ENCODE measurements around the gene CCNY. TPM values are rescaled to one million over a fixed set of nuclear protein-coding genes. Genes with fewer than 3 reads are reported as not detected.

Gene CCNY
- total RNA-seq, 1 donor from 2014 or later, result 59.4 TPM

DNA sequence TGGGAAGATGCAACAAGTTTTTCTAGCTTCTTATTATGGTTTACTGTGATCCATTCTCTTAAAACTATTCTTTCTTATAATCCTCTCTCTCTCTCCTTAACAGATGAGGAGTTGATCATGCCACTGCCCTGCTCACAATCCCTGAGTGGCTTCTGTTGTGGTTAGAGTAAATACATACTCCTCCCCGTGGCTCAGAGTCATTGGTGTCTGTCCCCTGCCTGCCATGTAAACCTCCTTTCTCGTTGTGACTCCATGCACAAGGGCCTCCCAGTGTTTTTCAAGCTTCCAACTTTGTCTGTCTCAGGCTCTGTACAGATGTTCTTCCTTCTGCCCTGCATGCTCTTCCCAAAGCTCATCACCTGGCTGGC is 20.4 kb downstream of the CCNY start:
- Mint-ChIP-seq H3K36me3 (ENCODE audit: insufficient read depth) (no peaks in the 10 kb centered on the region), H3K4me3 (ENCODE audit: low read depth) (no peak overlapping the region), H3K27me3 (no peaks in the 10 kb centered on the region), H3K27ac (no peak overlapping the region), H3K4me1 (ENCODE audit: low read depth) (peaks cover 9% of the 10 kb centered on the region), H3K9me3 (ENCODE audit: low read depth) (peaks cover 2% of the 10 kb centered on the region)
- no peak for DNase-seq (ENCODE audit: low spot score, unreplicated experiment)
- TF ChIP-seq, protein P1, sequence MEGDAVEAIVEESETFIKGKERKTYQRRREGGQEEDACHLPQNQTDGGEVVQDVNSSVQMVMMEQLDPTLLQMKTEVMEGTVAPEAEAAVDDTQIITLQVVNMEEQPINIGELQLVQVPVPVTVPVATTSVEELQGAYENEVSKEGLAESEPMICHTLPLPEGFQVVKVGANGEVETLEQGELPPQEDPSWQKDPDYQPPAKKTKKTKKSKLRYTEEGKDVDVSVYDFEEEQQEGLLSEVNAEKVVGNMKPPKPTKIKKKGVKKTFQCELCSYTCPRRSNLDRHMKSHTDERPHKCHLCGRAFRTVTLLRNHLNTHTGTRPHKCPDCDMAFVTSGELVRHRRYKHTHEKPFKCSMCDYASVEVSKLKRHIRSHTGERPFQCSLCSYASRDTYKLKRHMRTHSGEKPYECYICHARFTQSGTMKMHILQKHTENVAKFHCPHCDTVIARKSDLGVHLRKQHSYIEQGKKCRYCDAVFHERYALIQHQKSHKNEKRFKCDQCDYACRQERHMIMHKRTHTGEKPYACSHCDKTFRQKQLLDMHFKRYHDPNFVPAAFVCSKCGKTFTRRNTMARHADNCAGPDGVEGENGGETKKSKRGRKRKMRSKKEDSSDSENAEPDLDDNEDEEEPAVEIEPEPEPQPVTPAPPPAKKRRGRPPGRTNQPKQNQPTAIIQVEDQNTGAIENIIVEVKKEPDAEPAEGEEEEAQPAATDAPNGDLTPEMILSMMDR (IDR thresholded peaks at IDR 0.05; ENCODE audit: unreplicated experiment), result no peak

DNA sequence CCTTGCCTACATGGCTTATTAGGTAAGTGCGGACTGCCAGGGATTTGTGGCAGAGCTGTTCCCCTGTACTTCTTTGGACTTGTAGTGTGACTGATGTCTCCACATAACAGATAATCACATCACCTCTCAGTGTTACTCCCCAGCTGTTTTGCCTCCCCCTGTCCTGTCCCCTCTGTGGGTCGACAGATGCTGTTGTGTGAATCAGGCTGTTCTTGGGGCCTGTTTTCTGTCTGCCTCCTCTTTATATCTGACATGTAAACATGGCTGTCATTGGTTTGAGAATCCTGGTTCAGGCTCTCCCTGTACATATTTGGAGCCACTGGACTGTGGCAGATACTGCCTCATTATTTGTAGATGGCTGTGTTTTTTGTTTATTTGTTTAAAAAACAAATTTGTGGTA is 22.7 kb downstream of the CCNY start:
- H3K27ac Mint-ChIP-seq, result no peak overlapping the region
- H3K9me3 Mint-ChIP-seq (ENCODE audit: low read depth), result peaks cover 4% of the 10 kb centered on the region
- no peaks in the 10 kb centered on the region for H3K27me3 Mint-ChIP-seq
- no peak overlapping the region for H3K4me3 Mint-ChIP-seq (ENCODE audit: low read depth)
- no peak for DNase-seq (ENCODE audit: low spot score, unreplicated experiment)
- TF ChIP-seq, protein P1 (IDR thresholded peaks at IDR 0.05; ENCODE audit: unreplicated experiment), result no peak
- H3K36me3 Mint-ChIP-seq (ENCODE audit: insufficient read depth), result peaks cover 5% of the 10 kb centered on the region
- H3K4me1 Mint-ChIP-seq (ENCODE audit: low read depth), result peaks cover 9% of the 10 kb centered on the region

- H3K4me3 Mint-ChIP-seq (ENCODE audit: low read depth), result no peak overlapping the region
- no peak overlapping the region for H3K27ac Mint-ChIP-seq
Observed at GRCh38 chr10:35359873-35360272, 23.6 kb downstream of the CCNY start.

DNA sequence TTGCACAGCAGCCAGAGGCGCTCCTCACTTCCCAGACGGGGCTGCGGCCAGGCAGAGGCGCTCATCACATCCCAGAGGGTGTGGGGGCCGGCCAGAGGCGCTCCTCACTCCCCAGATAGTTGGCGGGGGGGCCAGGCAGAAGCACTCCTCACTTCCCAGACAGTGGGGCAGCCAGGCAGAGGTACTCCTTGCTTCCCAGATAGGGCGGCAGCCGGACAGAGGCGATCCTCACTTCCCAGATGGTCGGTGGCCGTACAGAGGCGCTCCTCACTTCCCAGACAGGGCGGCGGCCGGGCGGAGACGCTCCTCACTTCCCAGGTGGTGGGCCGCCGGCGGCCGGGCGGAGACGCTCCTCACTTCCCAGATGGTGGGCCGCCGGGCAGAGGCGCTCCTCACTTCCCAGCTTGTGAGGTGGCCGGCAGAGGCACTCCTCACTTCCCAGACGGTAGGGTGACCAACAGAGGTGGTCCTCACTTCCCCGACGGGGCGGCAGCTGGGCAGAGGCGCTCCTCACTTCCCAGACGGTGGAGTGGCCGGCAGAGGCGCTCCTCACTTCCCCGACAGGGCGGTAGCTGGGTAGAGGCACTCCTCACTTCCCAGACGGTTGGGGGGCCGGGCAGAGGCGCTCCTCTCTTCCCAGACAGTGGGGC is 26.5 kb downstream of the CCNY start:
- H3K9me3 Mint-ChIP-seq (ENCODE audit: low read depth), result peaks cover 4% of the 10 kb centered on the region
- H3K27ac Mint-ChIP-seq, result no peak overlapping the region
- no peak overlapping the region for H3K4me3 Mint-ChIP-seq (ENCODE audit: low read depth)
- H3K27me3 Mint-ChIP-seq, result no peaks in the 10 kb centered on the region
- H3K4me1 Mint-ChIP-seq (ENCODE audit: low read depth), result peaks cover 22% of the 10 kb centered on the region
- H3K36me3 Mint-ChIP-seq (ENCODE audit: insufficient read depth), result peaks cover 5% of the 10 kb centered on the region
- TF ChIP-seq, protein P1 (IDR thresholded peaks at IDR 0.05; ENCODE audit: unreplicated experiment), result no peak
- DNase-seq (ENCODE audit: low spot score, unreplicated experiment), result no peak

More at GRCh38 chr10:35359873-35360272, 23.6 kb downstream of the CCNY start:
- H3K9me3 Mint-ChIP-seq (ENCODE audit: low read depth), result peaks cover 4% of the 10 kb centered on the region
- no peak for DNase-seq (ENCODE audit: low spot score, unreplicated experiment)
- H3K4me1 Mint-ChIP-seq (ENCODE audit: low read depth), result peaks cover 13% of the 10 kb centered on the region
- peaks cover 5% of the 10 kb centered on the region for H3K36me3 Mint-ChIP-seq (ENCODE audit: insufficient read depth)
- H3K27me3 Mint-ChIP-seq, result no peaks in the 10 kb centered on the region
- TF ChIP-seq, protein P1 (IDR thresholded peaks at IDR 0.05; ENCODE audit: unreplicated experiment), result no peak

DNA sequence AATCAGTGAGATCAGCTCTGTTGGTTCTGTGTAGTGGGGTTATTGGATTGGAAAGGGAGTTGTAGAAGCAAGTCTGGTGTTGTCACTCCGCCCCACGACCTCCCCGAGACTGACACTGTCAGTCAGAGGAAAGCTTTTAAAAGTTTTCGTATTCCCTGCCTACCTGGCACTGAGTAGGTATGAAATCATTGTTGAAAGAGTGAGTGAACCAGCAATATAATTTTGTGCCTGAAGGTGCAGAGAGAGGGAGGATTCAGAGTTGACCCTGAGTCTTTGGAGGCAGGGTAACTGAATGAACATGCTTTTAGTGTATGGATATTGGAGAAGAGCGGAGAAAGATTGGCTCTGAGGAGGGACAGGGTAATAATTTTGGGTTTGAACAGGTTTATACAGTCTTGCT is 27.3 kb downstream of the CCNY start:
- H3K9me3 Mint-ChIP-seq (ENCODE audit: low read depth), result peaks cover 4% of the 10 kb centered on the region
- peak overlapping the region; percentile 36 for H3K27ac Mint-ChIP-seq
- no peak overlapping the region for H3K4me3 Mint-ChIP-seq (ENCODE audit: low read depth)
- peaks cover 27% of the 10 kb centered on the region for H3K4me1 Mint-ChIP-seq (ENCODE audit: low read depth)
- TF ChIP-seq, protein P1 (IDR thresholded peaks at IDR 0.05; ENCODE audit: unreplicated experiment), result no peak
- no peak for DNase-seq (ENCODE audit: low spot score, unreplicated experiment)
- peaks cover 5% of the 10 kb centered on the region for H3K36me3 Mint-ChIP-seq (ENCODE audit: insufficient read depth)
- H3K27me3 Mint-ChIP-seq, result no peaks in the 10 kb centered on the region
